GM10847 (cell line): ENCODE results near the gene EPAS1.

ENCODE experiments used
- POLR2A ChIP-seq: IDR thresholded peaks from 2 replicates; pipeline ENCODE4 v1.6.1; 2011; ENCODE audit not compliant: insufficient read length; ENCODE audit errors: extremely low read depth

Gene EPAS1

GRCh38 chr2:46296840-46297545 is at the start of gene EPAS1:
TSS of gene EPAS1 (plus strand) at chr2:46297407. CDS start at chr2:46297912, 505 bp downstream.
- TF ChIP-seq POLR2A = no peak

GRCh38 chr2:46248171-46248570 is 49.0 kb upstream of the EPAS1 start:
- no peak for TF ChIP-seq POLR2A

DNA sequence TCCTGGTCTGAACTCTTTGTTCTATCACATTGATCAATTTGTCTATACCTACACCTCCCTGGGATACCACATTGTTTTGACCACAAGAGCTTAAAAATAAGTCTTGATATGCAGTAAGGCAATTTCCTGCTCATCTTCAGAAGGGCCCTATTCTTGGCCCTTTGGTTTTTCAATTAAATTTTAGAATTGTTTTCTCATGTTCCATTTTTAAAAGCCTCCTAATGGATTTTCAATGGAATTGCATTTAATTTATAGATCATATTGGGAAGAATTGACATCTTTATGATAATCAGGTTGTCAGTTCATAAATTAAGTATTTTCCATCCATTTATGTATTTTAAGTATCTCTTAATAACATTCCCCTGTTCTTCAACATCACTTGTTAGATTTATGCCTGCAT is 47.6 kb upstream of the EPAS1 start:
- TF ChIP-seq POLR2A = no peak

- TF ChIP-seq POLR2A = no peak
Observed at GRCh38 chr2:46252891-46253659, 44.1 kb upstream of the EPAS1 start.

- no peak for TF ChIP-seq POLR2A
Observed at GRCh38 chr2:46254474-46254873, 42.7 kb upstream of the EPAS1 start.

- no peak for TF ChIP-seq POLR2A
Observed at GRCh38 chr2:46256563-46257142, 40.6 kb upstream of the EPAS1 start.

- TF ChIP-seq POLR2A = no peak
Observed at GRCh38 chr2:46257476-46257875, 39.7 kb upstream of the EPAS1 start.

DNA sequence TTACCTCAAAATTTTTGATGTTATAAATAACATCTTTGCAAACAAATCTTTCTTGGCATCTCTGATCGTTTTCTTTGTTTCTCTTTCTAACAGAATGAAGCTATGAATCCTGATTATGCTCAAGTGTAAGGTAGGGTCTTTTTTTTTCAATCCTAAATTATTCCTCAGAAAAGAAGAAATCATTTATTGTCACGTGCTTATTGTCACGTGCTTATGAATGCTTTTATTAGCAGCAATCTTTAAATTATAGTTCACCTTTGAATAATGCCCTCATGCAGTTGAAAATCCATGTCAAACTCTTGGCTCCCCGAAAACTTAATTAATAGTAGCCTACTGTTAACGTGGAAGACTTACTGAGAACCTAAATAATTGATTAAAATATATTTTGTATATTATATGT is 39.2 kb upstream of the EPAS1 start:
- TF ChIP-seq POLR2A = no peak

GRCh38 chr2:46258937-46259776 is 38.0 kb upstream of the EPAS1 start:
- no peak for TF ChIP-seq POLR2A

- TF ChIP-seq POLR2A = no peak
Observed at GRCh38 chr2:46259777-46260168, 37.4 kb upstream of the EPAS1 start.

- no peak for TF ChIP-seq POLR2A
Observed at GRCh38 chr2:46260305-46260704, 36.9 kb upstream of the EPAS1 start.

DNA sequence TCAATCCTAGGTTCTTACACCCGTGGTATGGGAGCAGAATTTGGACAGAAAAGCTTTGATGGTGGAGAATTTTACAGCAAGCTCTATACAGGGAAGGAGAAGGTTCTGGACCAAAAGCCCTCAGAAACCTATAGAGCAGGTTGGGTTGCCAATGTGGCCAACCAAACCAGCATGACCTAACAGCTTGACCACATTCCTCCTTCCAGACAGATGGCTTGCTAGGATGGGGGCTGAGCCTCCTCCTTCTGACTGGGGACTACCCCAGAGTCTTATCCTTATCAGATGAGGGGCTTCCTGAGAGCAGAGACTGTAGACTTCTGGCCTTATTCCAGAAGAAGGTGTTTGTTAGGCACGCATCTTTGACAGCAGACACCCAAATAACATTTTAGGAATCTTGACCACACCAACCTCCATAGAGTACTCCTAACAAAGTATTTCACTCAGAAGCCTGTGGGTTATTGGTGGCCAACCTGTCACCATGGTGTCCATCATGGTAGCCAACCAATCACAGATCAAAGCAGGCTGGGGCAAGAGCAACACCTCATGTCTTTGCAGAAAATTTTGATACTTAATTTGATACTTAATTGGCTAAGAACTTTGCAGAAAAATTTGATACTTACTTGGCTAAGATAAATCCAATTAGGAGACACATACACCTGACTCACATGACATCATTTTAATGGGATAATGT is 34.8 kb upstream of the EPAS1 start:
- no peak for TF ChIP-seq POLR2A

- no peak for TF ChIP-seq POLR2A
Observed at GRCh38 chr2:46263347-46263746, 33.9 kb upstream of the EPAS1 start.

DNA sequence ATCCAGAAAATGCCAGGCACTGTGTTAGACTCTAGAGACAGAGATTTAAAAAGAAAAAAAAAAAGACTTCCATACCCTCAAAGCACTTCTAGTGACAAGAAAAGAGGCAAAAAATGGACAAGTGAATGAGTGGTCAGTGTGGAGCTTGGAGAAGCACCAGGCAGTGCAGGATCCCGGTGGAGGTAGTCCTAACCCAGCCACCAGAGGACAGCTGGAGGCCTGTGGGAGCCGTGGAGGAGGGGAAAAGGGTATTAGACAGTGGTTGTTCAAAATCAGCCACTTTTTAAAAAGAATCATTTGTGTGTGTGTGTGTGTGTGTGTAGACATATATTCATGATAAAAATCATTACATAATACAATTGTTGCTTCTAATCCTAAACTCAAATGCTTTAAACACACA is 32.8 kb upstream of the EPAS1 start:
- no peak for TF ChIP-seq POLR2A

GRCh38 chr2:46266134-46266533 is 31.1 kb upstream of the EPAS1 start:
- TF ChIP-seq POLR2A = no peak
